GM21367 (cell line): ENCODE measurements around the gene GYG2.
"Not testable (repeated sequence)": the region's sequence is repeated elsewhere in the genome, so short reads cannot be mapped to it uniquely, and the experiment has no call there.

Experiments
- ATAC-seq: cut with Tn5 transposase; IDR thresholded peaks from one replicate; pipeline ENCODE4 v1.9.1; 2021; ENCODE audit not compliant: unreplicated experiment

Gene GYG2

DNA sequence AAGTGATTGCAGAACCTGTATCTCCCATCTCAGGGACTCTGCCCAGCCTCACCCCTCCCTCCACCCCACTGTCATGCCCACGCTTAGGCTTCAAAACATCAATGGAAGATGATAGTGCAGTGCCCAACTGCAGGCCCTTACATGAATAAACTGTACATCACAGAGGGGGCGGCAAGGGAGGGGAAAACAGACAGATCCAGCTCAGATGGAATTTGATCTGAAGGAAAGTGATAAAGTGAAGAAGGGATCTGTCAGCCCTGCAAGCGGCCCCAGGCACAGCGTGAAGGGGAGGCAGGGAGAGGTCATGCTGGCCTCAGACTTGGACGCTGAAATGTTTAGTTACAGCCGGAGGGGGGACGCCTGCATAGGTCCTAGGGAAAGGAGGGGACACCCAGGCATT, 38.5 kb downstream of the GYG2 start:
- ATAC-seq: no peak

DNA sequence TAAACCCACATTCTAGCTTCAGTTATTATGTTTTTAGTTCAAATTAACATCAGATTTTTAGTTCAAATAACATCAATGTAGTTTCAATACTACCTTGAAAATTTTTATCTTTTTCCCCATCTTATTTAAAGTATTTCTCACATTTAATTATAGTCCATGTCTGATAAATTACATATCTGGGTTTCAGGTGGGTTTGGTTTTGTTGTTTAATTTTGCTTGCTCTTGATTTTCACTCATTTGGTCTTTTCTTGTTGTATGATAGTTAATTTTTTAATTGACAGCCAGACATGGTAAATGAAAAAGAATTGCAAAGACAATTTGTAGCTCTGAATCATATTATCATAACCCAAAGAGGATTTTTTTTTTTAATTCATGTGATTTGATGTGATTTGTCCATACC, 41.9 kb downstream of the GYG2 start:
- ATAC-seq: no peak

DNA sequence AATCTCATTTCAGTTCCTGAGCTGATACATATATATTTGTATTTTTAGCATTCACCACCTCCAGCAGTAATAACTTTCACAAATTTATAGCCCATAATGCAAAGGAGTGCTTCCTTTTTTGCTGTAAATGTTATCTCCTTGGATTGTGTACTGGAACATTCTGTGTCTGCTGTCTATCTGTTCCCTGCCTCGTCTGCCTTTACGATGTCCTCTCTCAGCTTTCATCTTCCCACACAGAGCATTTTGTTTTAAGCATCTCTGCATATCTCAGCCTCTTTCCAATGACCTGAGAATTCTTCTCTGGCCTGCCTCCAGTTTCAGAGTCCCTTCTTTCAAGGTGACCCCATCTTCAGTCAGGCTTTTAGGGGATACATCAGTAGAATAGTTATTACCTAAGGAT, 43.1 kb downstream of the GYG2 start:
- no peak for ATAC-seq

- no peak for ATAC-seq
Measured at GRCh38 chrX:2872671-2873277, 44.0 kb downstream of the GYG2 start.

GRCh38 chrX:2874222-2875135, 45.7 kb downstream of the GYG2 start:
- no peak for ATAC-seq

GRCh38 chrX:2875136-2875481, 46.4 kb downstream of the GYG2 start:
- no peak for ATAC-seq

- ATAC-seq: no peak
Measured at GRCh38 chrX:2875798-2876399, 47.2 kb downstream of the GYG2 start.

GRCh38 chrX:2878563-2878962, 49.8 kb downstream of the GYG2 start:
- no peak for ATAC-seq

DNA sequence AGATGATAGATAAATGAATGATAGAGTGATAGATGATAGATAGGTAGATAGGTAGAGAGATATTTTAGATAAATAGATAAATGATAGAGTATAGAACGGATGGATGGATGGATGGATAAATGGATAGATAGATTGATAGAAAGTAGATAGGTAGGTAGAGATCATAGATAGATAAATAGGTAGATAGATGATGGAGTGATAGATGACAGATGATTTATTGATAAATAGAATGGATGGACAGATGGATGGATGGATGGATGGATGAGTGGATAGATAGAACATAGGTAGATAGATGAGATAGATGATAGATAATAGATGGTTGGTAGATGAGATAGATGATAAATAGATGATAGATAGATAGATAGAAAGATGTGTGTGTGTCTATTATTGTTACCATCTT, 50.9 kb downstream of the GYG2 start:
- ATAC-seq: no peak

DNA sequence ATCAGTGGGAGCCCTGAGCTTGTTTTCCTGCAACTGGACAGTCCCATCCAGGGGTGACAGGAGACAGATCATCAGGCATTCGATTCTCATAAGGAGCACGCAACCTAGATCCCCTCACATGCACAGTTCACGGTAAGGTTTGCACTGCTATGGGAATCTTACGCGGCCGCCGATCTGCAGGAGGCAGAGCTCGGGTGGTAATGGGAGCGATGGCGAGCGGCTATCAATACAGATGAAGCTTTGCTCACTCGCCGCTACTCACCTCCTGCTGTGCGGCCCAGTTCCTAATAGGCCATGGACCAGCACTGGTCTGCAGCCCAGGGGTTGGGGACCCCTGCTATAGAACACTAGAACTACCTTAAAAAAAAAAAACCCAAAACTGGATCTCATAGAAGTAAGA, 55.0 kb downstream of the GYG2 start:
- no peak for ATAC-seq

- ATAC-seq: no peak
Measured at GRCh38 chrX:2888309-2888708, 59.6 kb downstream of the GYG2 start.

DNA sequence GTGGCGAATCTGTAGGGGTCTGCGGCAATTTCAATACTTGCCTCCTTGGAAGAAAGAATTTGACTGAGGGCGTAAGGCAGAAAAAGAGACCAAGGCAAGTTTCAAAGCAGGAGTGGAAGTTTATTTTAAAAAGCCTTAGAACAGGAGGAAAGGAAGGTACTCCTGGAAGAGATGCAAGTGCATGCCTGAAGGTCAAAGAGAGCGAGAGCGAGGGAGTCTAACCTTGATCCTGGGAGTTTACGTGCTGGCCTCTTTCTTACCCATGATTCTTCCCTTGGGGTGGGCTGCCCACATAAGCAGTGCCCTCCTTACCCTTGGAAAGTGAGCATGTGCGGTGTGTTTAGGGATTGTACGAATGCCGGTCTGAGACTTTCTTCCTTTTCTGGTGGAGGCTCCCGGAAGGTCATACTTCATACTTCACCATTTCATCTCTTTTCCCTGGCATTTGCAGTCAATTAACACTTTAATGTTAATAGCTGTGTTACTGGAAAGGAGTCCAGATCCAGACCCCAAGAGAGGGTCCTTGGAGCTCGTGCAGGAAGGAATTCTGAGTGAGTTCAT, 60.4 kb downstream of the GYG2 start:
- no peak for ATAC-seq

GRCh38 chrX:2889706-2890490, 61.2 kb downstream of the GYG2 start:
- ATAC-seq: not testable (repeated sequence)

GRCh38 chrX:2890536-2891460, 62.1 kb downstream of the GYG2 start:
- not testable (repeated sequence) for ATAC-seq

- no peak for ATAC-seq
Measured at GRCh38 chrX:2892816-2893215, 64.1 kb downstream of the GYG2 start.

GRCh38 chrX:2894885-2895292, 66.2 kb downstream of the GYG2 start:
- no peak for ATAC-seq

GRCh38 chrX:2897311-2897689, 68.6 kb downstream of the GYG2 start:
- ATAC-seq: no peak

GRCh38 chrX:2897690-2898623, 69.2 kb downstream of the GYG2 start:
- ATAC-seq: peak; percentile 73
